Subcutaneous adipose tissue (tissue), 4 donors: ENCODE measurements around the gene HASPIN. TPM values are rescaled to one million over a fixed set of nuclear protein-coding genes. Genes with fewer than 3 reads are reported as not detected.

Experiments used
- total RNA-seq, 4 donors: library from RNA; depleted of rRNA; stranded (reverse); fragments of >200 nt; gene quantifications; one replicate each; pipeline ENCODE4 v1.1.0, GENCODE V29; 2016
- TF ChIP-seq, protein P1 (sequence below): fragments of 450-650 bp; IDR thresholded peaks from one replicate; pipeline ENCODE4 v1.5.1; 2016; ENCODE audit warnings: low read depth, mild to moderate bottlenecking, control low read depth, antibody characterized with exemption, moderate library complexity

Gene HASPIN
- total RNA-seq, 4 donors from 2014 or later, result 0.33 to 0.44 (median 0.34) TPM; not detected in 1

- TF ChIP-seq, protein P1, sequence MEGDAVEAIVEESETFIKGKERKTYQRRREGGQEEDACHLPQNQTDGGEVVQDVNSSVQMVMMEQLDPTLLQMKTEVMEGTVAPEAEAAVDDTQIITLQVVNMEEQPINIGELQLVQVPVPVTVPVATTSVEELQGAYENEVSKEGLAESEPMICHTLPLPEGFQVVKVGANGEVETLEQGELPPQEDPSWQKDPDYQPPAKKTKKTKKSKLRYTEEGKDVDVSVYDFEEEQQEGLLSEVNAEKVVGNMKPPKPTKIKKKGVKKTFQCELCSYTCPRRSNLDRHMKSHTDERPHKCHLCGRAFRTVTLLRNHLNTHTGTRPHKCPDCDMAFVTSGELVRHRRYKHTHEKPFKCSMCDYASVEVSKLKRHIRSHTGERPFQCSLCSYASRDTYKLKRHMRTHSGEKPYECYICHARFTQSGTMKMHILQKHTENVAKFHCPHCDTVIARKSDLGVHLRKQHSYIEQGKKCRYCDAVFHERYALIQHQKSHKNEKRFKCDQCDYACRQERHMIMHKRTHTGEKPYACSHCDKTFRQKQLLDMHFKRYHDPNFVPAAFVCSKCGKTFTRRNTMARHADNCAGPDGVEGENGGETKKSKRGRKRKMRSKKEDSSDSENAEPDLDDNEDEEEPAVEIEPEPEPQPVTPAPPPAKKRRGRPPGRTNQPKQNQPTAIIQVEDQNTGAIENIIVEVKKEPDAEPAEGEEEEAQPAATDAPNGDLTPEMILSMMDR, result no peak
Measured at GRCh38 chr17:3697103-3697476, 26.6 kb upstream of the HASPIN start.

GRCh38 chr17:3698139-3698538 is 25.6 kb upstream of the HASPIN start:
- TF ChIP-seq, protein P1, result no peak

- TF ChIP-seq, protein P1, result no peak
Measured at GRCh38 chr17:3699951-3700350, 23.8 kb upstream of the HASPIN start.

GRCh38 chr17:3704931-3705717 is 18.6 kb upstream of the HASPIN start:
- TF ChIP-seq, protein P1, result no peak

GRCh38 chr17:3708366-3708765 is 15.3 kb upstream of the HASPIN start:
- TF ChIP-seq, protein P1, result no peak

GRCh38 chr17:3710951-3711383 is 12.7 kb upstream of the HASPIN start:
- TF ChIP-seq, protein P1, result no peak

DNA sequence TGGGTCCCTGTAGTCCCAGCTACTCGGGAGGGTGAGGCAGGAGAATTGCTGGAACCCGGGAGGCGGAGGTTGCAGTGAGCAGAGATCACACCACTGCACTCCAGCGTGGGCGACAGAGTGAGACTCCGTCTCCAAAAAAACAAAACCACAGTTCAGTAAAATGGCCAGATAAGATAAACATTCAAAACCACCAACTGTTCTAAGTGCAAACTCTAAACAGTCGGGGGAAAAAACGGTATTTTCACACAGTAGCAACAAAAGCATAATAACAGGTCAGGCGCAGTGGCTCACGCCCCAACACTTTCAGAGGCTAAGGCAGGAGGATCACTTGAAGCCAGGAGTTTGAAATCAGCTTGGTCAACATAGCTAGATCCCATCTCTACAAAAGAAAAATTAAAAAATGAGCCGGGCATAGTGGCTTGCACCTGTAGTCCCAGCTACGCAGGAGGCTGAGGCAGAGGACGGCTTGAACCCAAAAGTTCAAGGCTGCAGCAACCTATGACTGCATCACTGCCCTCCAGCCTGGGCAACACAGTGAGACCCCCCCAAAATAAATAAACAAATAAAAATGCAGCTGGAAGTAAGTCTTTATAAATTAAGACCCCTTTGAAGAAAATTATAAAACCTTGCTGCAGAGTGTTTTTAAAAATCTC is 10.8 kb upstream of the HASPIN start:
- TF ChIP-seq, protein P1, result no peak
